SU-DHL-6 (cell line): ENCODE measurements around the gene DOCK3.

Source experiments
- H2AFZ ChIP-seq: fragments of 200-600 bp; sonication (generic); 2 replicates; pipeline ENCODE4 v1.6.1; 2014; ENCODE audit warnings: low read depth, mild to moderate bottlenecking, moderate library complexity, mixed read lengths, antibody characterized with exemption, low read length; ENCODE audit not compliant: severe bottlenecking
- H3F3A ChIP-seq: fragments of 200-600 bp; shearing (Covaris generic); 2 replicates; pipeline ENCODE4 v1.6.0; 2016; ENCODE audit warnings: antibody characterized with exemption, mild to moderate bottlenecking; ENCODE audit not compliant: insufficient read depth
- H3K27ac ChIP-seq: fragments of 200-600 bp; sonication (generic); 2 replicates; pipeline ENCODE4 v1.5.1; 2016; ENCODE audit warnings: low read depth, mild to moderate bottlenecking, low read length, moderate library complexity, mixed read lengths
- H3K27me3 ChIP-seq: fragments of 200-600 bp; sonication (generic), shearing (Covaris generic); 2 replicates; pipeline ENCODE4 v1.6.0; 2014; ENCODE audit warnings: mild to moderate bottlenecking, low read length
- H3K36me3 ChIP-seq: fragments of 200-600 bp; sonication (generic); 2 replicates; pipeline ENCODE4 v1.6.1; 2014; ENCODE audit warnings: mild to moderate bottlenecking, low read length, mixed read lengths
- H3K4me2 ChIP-seq: fragments of 300-600, 200-600 bp; shearing (Covaris generic), sonication (generic); 2 replicates; pipeline ENCODE4 v1.6.0; 2014; ENCODE audit warnings: low read length, low read depth, mild to moderate bottlenecking; ENCODE audit not compliant: poor library complexity, severe bottlenecking
- H3K4me3 ChIP-seq: fragments of 200-600 bp; sonication (generic); 2 replicates; pipeline ENCODE4 v1.5.1; 2014; ENCODE audit warnings: antibody characterized with exemption, low read length, mild to moderate bottlenecking, mixed read lengths; ENCODE audit not compliant: insufficient read depth, poor library complexity, severe bottlenecking
- H3K79me2 ChIP-seq: fragments of 200-600 bp; sonication (generic); 2 replicates; pipeline ENCODE4 v1.6.1; 2014; ENCODE audit warnings: mild to moderate bottlenecking, low read length, moderate library complexity; ENCODE audit not compliant: insufficient read depth
- H3K9ac ChIP-seq: fragments of 200-600 bp; sonication (generic); 2 replicates; pipeline ENCODE4 v1.7.0; 2014; ENCODE audit warnings: mild to moderate bottlenecking, low read length
- H3K9me2 ChIP-seq: fragments of 200-600 bp; sonication (generic); replicated peaks from 2 replicates; pipeline ENCODE4 v1.6.1; 2014; ENCODE audit warnings: low read length; ENCODE audit not compliant: insufficient read depth
- H3K9me3 ChIP-seq: fragments of 200-600 bp; sonication (generic); 2 replicates; pipeline ENCODE4 v1.6.1; 2014; ENCODE audit warnings: low read length, mixed read lengths; ENCODE audit not compliant: insufficient read depth
- H4K20me1 ChIP-seq: fragments of 200-600 bp; sonication (generic); 2 replicates; pipeline ENCODE4 v1.6.1; 2014; ENCODE audit warnings: low read depth, mild to moderate bottlenecking, antibody characterized with exemption, low read length, moderate library complexity, mixed read lengths
- EZH2phosphoT487 ChIP-seq: fragments of 200-600 bp; sonication (generic), shearing (Covaris generic); conservative IDR thresholded peaks from 2 replicates; pipeline ENCODE4 v1.6.1; 2018; ENCODE audit warnings: mild to moderate bottlenecking, antibody characterized with exemption, low read length, moderate library complexity, mixed read lengths
- TF ChIP-seq, protein P1 (sequence below): fragments of 200-600 bp; sonication (generic); IDR thresholded peaks from one replicate; pipeline ENCODE4 v1.5.1; 2017; ENCODE audit warnings: antibody characterized with exemption, mild to moderate bottlenecking, low read length, moderate library complexity; ENCODE audit not compliant: insufficient read depth, poor library complexity, severe bottlenecking

The DOCK3 gene

DNA sequence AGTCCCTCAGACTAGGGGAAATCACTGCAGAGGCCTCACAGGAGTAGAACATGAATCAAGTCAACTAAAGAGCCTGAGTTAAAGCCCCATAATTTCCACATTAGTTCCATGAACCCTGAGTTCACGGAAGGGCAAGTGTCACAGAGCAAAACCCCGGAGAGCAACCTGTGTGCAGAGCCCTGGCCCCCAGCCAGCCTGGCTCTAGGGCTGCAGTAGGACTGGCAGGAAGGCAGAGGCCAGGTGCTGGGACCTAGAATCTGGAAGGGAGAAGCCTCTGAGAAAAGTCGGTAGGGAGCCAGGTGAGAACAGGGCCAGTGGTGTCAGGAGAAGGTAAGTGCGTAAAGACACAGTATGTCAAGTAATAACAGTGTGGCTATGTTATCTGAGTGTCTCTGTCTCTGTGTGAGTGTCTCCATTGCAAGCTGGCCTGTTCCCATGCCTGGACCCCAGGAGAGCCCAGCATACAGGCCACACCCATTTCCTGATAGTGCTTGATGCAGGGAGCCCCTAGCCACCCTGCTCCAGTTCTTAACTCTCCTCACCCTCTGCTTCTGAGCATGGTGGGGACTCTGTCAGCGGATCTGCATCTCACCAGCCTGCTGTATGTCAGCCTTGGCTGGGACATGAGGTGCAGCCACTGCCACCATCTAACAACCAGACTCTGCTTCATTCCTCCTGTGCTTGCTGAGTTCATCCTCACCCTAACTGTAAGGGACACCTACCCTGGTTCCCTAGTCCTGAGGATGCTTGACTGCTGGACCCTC lies 699.1 kb downstream of the DOCK3 start:
- Histone ChIP-seq H3K79me2 (no peaks in the 10 kb centered on the region), H3K9me2 (no peaks in the 10 kb centered on the region), H2AFZ (no peak overlapping the region), H3K9me3 (no peaks in the 10 kb centered on the region), H3K4me3 (no peak overlapping the region), H3K4me2 (no peak overlapping the region), H3K27ac (no peak overlapping the region), H3K9ac (no peak overlapping the region), H3K27me3 (no peaks in the 10 kb centered on the region), H3F3A (no peaks in the 10 kb centered on the region), H3K36me3 (no peaks in the 10 kb centered on the region), H4K20me1 (no peaks in the 10 kb centered on the region)
- TF ChIP-seq, protein P1, sequence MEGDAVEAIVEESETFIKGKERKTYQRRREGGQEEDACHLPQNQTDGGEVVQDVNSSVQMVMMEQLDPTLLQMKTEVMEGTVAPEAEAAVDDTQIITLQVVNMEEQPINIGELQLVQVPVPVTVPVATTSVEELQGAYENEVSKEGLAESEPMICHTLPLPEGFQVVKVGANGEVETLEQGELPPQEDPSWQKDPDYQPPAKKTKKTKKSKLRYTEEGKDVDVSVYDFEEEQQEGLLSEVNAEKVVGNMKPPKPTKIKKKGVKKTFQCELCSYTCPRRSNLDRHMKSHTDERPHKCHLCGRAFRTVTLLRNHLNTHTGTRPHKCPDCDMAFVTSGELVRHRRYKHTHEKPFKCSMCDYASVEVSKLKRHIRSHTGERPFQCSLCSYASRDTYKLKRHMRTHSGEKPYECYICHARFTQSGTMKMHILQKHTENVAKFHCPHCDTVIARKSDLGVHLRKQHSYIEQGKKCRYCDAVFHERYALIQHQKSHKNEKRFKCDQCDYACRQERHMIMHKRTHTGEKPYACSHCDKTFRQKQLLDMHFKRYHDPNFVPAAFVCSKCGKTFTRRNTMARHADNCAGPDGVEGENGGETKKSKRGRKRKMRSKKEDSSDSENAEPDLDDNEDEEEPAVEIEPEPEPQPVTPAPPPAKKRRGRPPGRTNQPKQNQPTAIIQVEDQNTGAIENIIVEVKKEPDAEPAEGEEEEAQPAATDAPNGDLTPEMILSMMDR = no peak
- TF ChIP-seq EZH2phosphoT487 = no peak

DNA sequence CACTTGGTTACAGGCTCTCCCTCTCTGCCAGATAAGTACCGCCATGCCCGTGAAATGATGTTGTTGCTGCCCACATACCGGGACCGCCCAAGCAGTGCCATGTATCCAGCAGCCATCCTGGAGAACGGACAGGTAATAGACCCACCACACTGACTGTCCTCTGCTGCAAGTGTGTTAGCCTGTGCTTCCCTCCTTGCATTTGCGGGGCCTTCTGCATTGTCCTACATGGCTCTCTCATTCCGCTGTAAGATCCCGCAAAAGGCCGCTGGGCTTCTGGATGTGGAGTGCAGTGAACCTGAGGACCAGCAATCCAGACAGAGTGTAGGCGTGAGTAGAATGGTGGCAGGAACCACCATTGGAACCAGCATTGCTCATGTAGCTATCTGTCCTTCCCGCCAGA lies 699.7 kb downstream of the DOCK3 start:
- Histone ChIP-seq H4K20me1 (no peaks in the 10 kb centered on the region), H3K36me3 (no peaks in the 10 kb centered on the region), H3K9ac (no peak overlapping the region), H3K27ac (no peak overlapping the region), H3F3A (no peaks in the 10 kb centered on the region), H3K79me2 (no peaks in the 10 kb centered on the region), H3K9me3 (no peaks in the 10 kb centered on the region), H3K4me3 (no peak overlapping the region), H2AFZ (no peak overlapping the region), H3K9me2 (no peaks in the 10 kb centered on the region), H3K4me2 (no peak overlapping the region), H3K27me3 (no peaks in the 10 kb centered on the region)
- no peak for TF ChIP-seq EZH2phosphoT487
- TF ChIP-seq, protein P1 = no peak

DNA sequence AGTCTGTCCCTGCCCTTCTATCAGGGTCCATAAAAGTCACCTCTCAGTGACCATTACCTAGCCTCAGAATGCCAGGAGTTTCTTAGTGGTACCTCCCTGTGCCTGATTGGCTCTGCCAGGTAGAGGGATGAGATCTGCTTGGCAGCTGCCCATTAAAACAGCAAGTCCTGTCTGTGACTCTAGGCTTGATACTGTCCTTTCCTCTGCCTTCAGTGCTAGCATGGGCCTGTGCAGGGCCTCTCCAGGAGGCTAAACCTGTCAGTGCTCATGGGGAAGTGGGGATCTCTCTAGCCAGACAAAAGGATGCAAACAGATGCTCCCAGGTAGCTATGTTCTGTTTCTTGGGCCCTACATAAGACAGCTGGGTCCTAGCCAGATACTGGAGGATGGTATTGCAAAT lies 700.4 kb downstream of the DOCK3 start:
- Histone ChIP-seq H3K9me2 (no peaks in the 10 kb centered on the region), H3K27ac (no peak overlapping the region), H3K4me3 (no peak overlapping the region), H3F3A (no peaks in the 10 kb centered on the region), H3K79me2 (no peaks in the 10 kb centered on the region), H3K9ac (no peak overlapping the region), H2AFZ (no peak overlapping the region), H3K9me3 (no peaks in the 10 kb centered on the region), H3K36me3 (no peaks in the 10 kb centered on the region), H3K27me3 (no peaks in the 10 kb centered on the region), H4K20me1 (no peaks in the 10 kb centered on the region), H3K4me2 (no peak overlapping the region)
- TF ChIP-seq EZH2phosphoT487 = no peak

DNA sequence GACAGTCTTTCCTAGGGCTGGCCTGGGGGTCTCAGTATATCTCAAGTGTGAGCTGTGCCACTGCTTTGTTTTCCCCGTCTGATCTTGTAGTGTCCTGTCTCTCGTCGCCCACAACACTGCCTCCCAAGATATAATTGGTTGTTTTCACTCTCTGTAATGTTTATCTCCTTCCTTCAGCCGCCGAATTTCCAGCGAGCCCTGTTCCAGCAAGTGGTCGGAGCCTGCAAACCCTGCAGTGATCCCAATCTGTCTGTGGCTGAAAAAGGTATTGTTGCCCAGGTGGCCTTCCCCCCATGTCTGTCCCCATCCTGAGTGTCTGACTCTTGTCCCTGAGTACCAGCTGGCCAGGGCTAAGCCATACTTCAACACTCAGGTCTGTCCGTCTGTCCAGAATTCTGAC lies 700.8 kb downstream of the DOCK3 start:
- no peaks in the 10 kb centered on the region for H3K36me3 ChIP-seq
- H2AFZ ChIP-seq = no peak overlapping the region
- TF ChIP-seq, protein P1 = no peak
- no peak for TF ChIP-seq EZH2phosphoT487
- no peak overlapping the region for H3K27ac ChIP-seq
- H3K9ac ChIP-seq = no peak overlapping the region
- H3K27me3 ChIP-seq = no peaks in the 10 kb centered on the region
- H3K4me2 ChIP-seq = no peak overlapping the region
- H3K9me3 ChIP-seq = no peaks in the 10 kb centered on the region
- H3F3A ChIP-seq = no peaks in the 10 kb centered on the region
- H4K20me1 ChIP-seq = no peaks in the 10 kb centered on the region
- no peaks in the 10 kb centered on the region for H3K79me2 ChIP-seq
- H3K4me3 ChIP-seq = no peak overlapping the region
- no peaks in the 10 kb centered on the region for H3K9me2 ChIP-seq
